WTC11 (cell line): ENCODE measurements around the gene CTIF.

Experiments
- CBFB ChIP-seq: sonication (generic); formaldehyde crosslinking; IDR thresholded peaks from 2 replicates; pipeline ENCODE4 v1.8.1; 2022; ENCODE audit warnings: mild to moderate bottlenecking, low read depth, missing genetic modification reagents
- CREB1 ChIP-seq: sonication (generic); formaldehyde crosslinking; IDR thresholded peaks from 2 replicates; pipeline ENCODE4 v1.8.0; 2023; ENCODE audit warnings: mild to moderate bottlenecking, missing genetic modification reagents
- MXD4 ChIP-seq: fragments of 250-450 bp; sonication (Bioruptor Pico); IDR thresholded peaks from 2 replicates; pipeline ENCODE4 v1.8.0; 2021; ENCODE audit warnings: mild to moderate bottlenecking, moderate library complexity, borderline replicate concordance
- NR2C2 ChIP-seq: sonication (generic); formaldehyde crosslinking; IDR thresholded peaks from 2 replicates; pipeline ENCODE4 v1.8.0; 2022; ENCODE audit warnings: mild to moderate bottlenecking, missing genetic modification reagents
- SOX15 ChIP-seq: fragments of 250-450 bp; sonication (Bioruptor Pico); IDR thresholded peaks from 2 replicates; pipeline ENCODE4 v1.9.0; 2021; ENCODE audit warnings: mild to moderate bottlenecking
- ZNF138 ChIP-seq: sonication (generic); formaldehyde crosslinking; conservative IDR thresholded peaks from 2 replicates; pipeline ENCODE4 v1.8.1; 2022; ENCODE audit warnings: mild to moderate bottlenecking, moderate library complexity, missing genetic modification reagents
- ZNF317 ChIP-seq: sonication (generic); formaldehyde crosslinking; IDR thresholded peaks from 2 replicates; pipeline ENCODE4 v1.8.1; 2023; ENCODE audit warnings: low read depth, mild to moderate bottlenecking, moderate library complexity, missing genetic modification reagents, borderline replicate concordance
- TF ChIP-seq, protein P1 (sequence below): sonication (generic); formaldehyde crosslinking; IDR thresholded peaks from 2 replicates; pipeline ENCODE4 v1.8.0; 2023; ENCODE audit warnings: missing genetic modification reagents
- TF ChIP-seq, protein P2 (sequence below): fragments of 200-600 bp; IDR thresholded peaks from 2 replicates; pipeline ENCODE4 v1.8.0; 2022; ENCODE audit warnings: antibody characterized with exemption
- TF ChIP-seq, protein P3 (sequence below): sonication (generic); formaldehyde crosslinking; IDR thresholded peaks from 2 replicates; pipeline ENCODE4 v1.8.0; 2022; ENCODE audit warnings: mild to moderate bottlenecking, missing genetic modification reagents
- TF ChIP-seq, protein P4 (sequence below): sonication (generic); formaldehyde crosslinking; conservative IDR thresholded peaks from 2 replicates; pipeline ENCODE4 v1.8.1; 2023; ENCODE audit warnings: mild to moderate bottlenecking, low read depth, missing genetic modification reagents, moderate library complexity
- TF ChIP-seq, protein P5 (sequence below): sonication (generic); formaldehyde crosslinking; IDR thresholded peaks from 2 replicates; pipeline ENCODE4 v1.8.1; 2022; ENCODE audit warnings: low read depth, missing genetic modification reagents, borderline replicate concordance
- TF ChIP-seq, protein P6 (sequence below): sonication (generic); formaldehyde crosslinking; IDR thresholded peaks from 2 replicates; pipeline ENCODE4 v1.8.1; 2022; ENCODE audit warnings: mild to moderate bottlenecking, moderate library complexity, missing genetic modification reagents

DNA sequence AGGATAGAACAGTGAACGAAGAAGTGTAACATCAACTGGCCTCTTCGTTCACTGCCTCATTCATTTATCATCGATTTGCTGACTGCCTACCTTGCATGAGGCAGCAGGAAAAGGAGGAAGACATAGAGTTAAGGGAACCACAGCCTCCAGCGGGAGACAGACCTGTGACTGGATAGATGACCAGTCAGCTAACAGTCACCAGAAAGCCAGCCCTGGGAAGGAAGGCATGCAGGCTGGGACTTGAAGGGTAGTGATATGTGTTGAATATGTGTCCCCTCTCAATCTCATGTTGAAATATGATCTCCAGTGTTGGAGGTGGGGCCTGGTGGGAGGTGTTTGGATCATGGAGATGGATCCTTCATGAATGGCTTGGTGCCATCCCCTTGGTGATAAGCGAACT, 58.3 kb downstream of the CTIF start:
- TF ChIP-seq MXD4 (CRISPR knock-in tag): no peak
- TF ChIP-seq, protein P1, sequence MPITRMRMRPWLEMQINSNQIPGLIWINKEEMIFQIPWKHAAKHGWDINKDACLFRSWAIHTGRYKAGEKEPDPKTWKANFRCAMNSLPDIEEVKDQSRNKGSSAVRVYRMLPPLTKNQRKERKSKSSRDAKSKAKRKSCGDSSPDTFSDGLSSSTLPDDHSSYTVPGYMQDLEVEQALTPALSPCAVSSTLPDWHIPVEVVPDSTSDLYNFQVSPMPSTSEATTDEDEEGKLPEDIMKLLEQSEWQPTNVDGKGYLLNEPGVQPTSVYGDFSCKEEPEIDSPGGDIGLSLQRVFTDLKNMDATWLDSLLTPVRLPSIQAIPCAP (CRISPR knock-in tag): no peak
- TF ChIP-seq CREB1: no peak
- TF ChIP-seq, protein P2, sequence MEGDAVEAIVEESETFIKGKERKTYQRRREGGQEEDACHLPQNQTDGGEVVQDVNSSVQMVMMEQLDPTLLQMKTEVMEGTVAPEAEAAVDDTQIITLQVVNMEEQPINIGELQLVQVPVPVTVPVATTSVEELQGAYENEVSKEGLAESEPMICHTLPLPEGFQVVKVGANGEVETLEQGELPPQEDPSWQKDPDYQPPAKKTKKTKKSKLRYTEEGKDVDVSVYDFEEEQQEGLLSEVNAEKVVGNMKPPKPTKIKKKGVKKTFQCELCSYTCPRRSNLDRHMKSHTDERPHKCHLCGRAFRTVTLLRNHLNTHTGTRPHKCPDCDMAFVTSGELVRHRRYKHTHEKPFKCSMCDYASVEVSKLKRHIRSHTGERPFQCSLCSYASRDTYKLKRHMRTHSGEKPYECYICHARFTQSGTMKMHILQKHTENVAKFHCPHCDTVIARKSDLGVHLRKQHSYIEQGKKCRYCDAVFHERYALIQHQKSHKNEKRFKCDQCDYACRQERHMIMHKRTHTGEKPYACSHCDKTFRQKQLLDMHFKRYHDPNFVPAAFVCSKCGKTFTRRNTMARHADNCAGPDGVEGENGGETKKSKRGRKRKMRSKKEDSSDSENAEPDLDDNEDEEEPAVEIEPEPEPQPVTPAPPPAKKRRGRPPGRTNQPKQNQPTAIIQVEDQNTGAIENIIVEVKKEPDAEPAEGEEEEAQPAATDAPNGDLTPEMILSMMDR: no peak
- TF ChIP-seq ZNF317 (CRISPR knock-in tag): no peak
- TF ChIP-seq, protein P3, sequence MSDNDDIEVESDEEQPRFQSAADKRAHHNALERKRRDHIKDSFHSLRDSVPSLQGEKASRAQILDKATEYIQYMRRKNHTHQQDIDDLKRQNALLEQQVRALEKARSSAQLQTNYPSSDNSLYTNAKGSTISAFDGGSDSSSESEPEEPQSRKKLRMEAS: no peak
- TF ChIP-seq, protein P4, sequence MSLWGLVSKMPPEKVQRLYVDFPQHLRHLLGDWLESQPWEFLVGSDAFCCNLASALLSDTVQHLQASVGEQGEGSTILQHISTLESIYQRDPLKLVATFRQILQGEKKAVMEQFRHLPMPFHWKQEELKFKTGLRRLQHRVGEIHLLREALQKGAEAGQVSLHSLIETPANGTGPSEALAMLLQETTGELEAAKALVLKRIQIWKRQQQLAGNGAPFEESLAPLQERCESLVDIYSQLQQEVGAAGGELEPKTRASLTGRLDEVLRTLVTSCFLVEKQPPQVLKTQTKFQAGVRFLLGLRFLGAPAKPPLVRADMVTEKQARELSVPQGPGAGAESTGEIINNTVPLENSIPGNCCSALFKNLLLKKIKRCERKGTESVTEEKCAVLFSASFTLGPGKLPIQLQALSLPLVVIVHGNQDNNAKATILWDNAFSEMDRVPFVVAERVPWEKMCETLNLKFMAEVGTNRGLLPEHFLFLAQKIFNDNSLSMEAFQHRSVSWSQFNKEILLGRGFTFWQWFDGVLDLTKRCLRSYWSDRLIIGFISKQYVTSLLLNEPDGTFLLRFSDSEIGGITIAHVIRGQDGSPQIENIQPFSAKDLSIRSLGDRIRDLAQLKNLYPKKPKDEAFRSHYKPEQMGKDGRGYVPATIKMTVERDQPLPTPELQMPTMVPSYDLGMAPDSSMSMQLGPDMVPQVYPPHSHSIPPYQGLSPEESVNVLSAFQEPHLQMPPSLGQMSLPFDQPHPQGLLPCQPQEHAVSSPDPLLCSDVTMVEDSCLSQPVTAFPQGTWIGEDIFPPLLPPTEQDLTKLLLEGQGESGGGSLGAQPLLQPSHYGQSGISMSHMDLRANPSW (CRISPR knock-in tag): no peak
- no peak for TF ChIP-seq SOX15 (CRISPR knock-in tag)
- TF ChIP-seq NR2C2 (CRISPR knock-in tag): no peak
- no peak for TF ChIP-seq CBFB
- TF ChIP-seq, protein P5, sequence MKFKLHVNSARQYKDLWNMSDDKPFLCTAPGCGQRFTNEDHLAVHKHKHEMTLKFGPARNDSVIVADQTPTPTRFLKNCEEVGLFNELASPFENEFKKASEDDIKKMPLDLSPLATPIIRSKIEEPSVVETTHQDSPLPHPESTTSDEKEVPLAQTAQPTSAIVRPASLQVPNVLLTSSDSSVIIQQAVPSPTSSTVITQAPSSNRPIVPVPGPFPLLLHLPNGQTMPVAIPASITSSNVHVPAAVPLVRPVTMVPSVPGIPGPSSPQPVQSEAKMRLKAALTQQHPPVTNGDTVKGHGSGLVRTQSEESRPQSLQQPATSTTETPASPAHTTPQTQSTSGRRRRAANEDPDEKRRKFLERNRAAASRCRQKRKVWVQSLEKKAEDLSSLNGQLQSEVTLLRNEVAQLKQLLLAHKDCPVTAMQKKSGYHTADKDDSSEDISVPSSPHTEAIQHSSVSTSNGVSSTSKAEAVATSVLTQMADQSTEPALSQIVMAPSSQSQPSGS: no peak
- TF ChIP-seq ZNF138 (CRISPR knock-in tag): no peak
- TF ChIP-seq, protein P6, sequence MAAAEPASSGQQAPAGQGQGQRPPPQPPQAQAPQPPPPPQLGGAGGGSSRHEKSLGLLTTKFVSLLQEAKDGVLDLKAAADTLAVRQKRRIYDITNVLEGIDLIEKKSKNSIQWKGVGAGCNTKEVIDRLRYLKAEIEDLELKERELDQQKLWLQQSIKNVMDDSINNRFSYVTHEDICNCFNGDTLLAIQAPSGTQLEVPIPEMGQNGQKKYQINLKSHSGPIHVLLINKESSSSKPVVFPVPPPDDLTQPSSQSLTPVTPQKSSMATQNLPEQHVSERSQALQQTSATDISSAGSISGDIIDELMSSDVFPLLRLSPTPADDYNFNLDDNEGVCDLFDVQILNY: no peak
